ENCODE measurements around the gene PTAFR.

The PTAFR gene

DNA sequence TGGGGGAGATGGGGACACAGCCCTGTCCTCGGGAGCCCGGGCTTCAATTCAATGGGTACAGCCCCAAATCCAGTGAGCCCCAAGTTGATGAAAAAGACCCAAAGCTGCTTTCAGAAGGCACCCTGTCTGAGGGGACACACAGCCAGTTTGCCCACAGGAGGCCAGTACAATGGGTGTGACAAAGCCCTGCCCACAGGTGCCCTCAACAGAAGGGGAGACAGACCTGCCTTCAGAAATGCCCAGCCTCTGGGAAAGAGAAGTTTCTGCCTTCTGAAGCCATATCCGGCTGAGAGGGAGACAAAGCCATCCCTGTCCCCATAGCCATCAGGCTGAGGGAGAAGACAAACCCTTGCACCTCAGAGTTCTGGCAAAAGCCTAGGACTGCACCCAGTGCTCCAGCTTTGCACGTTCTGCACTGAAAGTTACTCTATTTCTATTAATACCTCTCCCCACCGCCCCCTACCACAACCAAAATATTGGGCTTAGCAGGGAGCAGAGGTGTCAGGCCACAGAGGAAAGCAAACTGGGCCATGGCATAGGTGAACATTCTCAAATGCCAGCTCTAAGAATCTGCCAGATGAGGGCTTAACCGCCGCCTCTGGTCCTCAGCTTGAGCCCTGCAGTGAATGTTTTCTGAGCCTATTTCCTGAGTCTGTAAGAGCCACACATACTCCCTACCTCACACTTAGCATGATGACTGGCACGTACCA is 18.0 kb upstream of the PTAFR start:
- DNase-seq, result no peak
- H3K27ac ChIP-seq, result no peak overlapping the region
- H3K27me3 ChIP-seq (ENCODE audit: insufficient read depth, low read depth, severe bottlenecking), result no peaks in the 10 kb centered on the region
- TF ChIP-seq, protein P1, sequence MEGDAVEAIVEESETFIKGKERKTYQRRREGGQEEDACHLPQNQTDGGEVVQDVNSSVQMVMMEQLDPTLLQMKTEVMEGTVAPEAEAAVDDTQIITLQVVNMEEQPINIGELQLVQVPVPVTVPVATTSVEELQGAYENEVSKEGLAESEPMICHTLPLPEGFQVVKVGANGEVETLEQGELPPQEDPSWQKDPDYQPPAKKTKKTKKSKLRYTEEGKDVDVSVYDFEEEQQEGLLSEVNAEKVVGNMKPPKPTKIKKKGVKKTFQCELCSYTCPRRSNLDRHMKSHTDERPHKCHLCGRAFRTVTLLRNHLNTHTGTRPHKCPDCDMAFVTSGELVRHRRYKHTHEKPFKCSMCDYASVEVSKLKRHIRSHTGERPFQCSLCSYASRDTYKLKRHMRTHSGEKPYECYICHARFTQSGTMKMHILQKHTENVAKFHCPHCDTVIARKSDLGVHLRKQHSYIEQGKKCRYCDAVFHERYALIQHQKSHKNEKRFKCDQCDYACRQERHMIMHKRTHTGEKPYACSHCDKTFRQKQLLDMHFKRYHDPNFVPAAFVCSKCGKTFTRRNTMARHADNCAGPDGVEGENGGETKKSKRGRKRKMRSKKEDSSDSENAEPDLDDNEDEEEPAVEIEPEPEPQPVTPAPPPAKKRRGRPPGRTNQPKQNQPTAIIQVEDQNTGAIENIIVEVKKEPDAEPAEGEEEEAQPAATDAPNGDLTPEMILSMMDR (IDR thresholded peaks at IDR 0.05; ENCODE audit: low read depth, low read length), result no peak
- H3K9me3 ChIP-seq (ENCODE audit: severe bottlenecking), result no peaks in the 10 kb centered on the region
- H3K4me3 ChIP-seq (ENCODE audit: low read depth, low read length), result no peak overlapping the region
- H3K36me3 ChIP-seq, result peaks cover 12% of the 10 kb centered on the region

DNA sequence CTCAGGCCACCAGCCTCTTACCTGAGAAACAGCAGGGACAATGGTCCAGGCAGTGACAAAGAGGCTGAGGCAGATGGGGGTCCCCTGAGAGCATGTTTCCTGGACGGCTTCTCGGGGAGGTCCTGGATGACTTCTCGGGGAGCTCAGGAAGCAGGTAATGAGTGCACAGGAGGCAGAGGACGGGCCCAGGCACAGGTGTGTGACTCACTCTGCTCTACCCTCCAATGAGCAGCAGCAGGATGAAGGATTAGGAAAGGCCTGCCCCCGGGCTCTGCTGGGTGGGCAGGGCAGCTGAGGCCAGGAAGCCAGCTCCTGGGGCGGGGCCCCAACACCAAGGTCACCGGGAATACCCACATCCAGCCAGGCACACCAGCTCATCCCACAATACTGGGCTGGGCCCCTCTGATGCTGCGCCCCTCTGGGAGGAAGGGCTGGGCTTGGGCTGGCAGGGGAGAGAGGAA is 17.2 kb upstream of the PTAFR start:
- H3K9me3 ChIP-seq (ENCODE audit: severe bottlenecking), result no peaks in the 10 kb centered on the region
- no peaks in the 10 kb centered on the region for H3K27me3 ChIP-seq (ENCODE audit: insufficient read depth, low read depth, severe bottlenecking)
- peak; percentile 77 for DNase-seq
- H3K36me3 ChIP-seq, result peaks cover 5% of the 10 kb centered on the region
- TF ChIP-seq, protein P1 (IDR thresholded peaks at IDR 0.05; ENCODE audit: low read depth, low read length), result no peak
- no peak overlapping the region for H3K27ac ChIP-seq
- no peak overlapping the region for H3K4me3 ChIP-seq (ENCODE audit: low read depth, low read length)

DNA sequence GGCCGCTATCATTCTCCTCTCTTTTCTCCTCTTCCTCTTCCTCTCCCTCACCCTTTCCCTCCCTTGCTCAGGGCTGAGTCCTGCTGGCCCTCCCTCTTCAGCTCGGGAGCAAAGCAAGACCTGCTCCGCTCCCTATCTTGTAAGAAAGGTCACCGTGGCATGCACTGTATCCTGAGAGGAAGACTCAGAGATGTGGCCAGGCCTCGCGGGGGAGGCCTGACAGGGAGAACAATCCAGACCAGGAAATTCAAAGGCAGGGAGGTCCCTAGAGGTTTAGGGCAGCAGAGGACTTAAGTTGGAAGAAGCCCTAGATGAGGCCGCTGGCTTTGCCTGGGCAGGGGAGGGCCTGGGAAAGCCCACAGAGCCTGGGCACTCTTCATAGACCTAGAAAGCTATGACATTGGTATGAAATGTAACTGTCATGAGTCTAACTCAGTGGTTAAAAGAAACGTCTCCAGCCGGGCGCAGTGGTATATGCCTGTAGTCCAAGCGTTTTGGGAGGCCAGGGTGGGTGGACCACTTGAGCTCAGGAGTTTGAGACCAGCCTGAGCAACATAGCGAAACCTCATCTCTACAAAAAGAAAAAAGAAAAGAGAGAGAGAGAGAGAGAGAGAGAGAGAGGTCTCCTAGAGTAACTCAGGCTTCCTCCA is 14.6 kb upstream of the PTAFR start:
- Histone ChIP-seq H3K9me3 (ENCODE audit: severe bottlenecking) (no peaks in the 10 kb centered on the region), H3K27me3 (ENCODE audit: insufficient read depth, low read depth, severe bottlenecking) (no peaks in the 10 kb centered on the region), H3K4me3 (ENCODE audit: low read depth, low read length) (no peak overlapping the region), H3K36me3 (no peaks in the 10 kb centered on the region), H3K27ac (no peak overlapping the region)
- no peak for DNase-seq
- TF ChIP-seq, protein P1 (IDR thresholded peaks at IDR 0.05; ENCODE audit: low read depth, low read length), result no peak

DNA sequence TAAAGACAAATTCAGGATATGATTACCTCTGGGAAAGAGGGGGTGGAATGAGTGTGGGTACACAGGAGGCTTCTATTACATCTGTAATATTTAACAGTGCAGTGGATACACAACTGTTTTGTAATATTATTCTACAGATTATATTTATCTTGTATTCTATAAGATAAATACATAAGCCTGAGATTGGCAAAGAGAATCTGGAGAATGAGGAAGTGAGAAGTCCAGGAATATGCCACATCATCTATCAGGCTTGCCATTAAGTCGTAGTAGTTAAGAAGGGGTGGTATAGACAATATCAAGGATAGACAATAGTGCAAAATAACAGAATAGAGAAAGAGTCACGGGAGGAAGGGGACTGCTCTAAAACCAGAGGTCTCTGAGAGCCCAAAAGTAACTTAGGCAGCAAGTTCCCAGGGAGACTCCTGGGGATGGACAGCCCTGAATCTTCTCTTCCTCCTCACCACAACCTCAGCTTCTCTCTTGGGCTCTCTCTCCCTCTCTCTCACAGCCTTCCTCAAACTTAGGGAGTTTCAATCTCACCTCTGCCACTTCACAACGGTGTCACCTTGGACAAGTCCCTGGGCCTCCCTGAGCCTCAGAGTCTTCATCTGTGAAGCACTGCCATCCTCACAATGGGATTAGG is 14.0 kb upstream of the PTAFR start:
- no peak overlapping the region for H3K4me3 ChIP-seq (ENCODE audit: low read depth, low read length)
- no peak overlapping the region for H3K27ac ChIP-seq
- DNase-seq, result no peak
- H3K9me3 ChIP-seq (ENCODE audit: severe bottlenecking), result no peaks in the 10 kb centered on the region
- no peaks in the 10 kb centered on the region for H3K27me3 ChIP-seq (ENCODE audit: insufficient read depth, low read depth, severe bottlenecking)
- TF ChIP-seq, protein P1 (IDR thresholded peaks at IDR 0.05; ENCODE audit: low read depth, low read length), result no peak
- no peaks in the 10 kb centered on the region for H3K36me3 ChIP-seq

DNA sequence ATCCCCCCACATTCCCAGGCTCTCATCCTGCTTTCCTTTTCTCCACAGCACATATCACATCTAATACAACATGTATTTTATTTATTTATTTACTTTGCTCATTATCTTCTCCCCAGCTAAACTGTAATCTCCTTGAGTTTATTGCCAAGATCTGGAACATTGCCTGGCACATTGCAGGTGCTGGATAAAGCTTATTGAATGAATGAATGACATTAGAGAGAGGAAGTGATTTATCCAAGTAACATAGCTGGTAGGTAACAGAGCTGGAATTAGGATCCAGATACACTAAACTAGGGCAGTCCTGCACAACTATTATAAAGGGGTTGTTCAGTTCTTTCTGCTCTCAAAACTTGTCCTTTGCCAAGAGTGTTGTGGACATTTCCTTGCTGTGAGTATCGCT is 8.6 kb upstream of the PTAFR start:
- Histone ChIP-seq H3K4me3 (ENCODE audit: low read depth, low read length) (no peak overlapping the region), H3K27me3 (ENCODE audit: insufficient read depth, low read depth, severe bottlenecking) (no peaks in the 10 kb centered on the region), H3K27ac (no peak overlapping the region), H3K9me3 (ENCODE audit: severe bottlenecking) (no peaks in the 10 kb centered on the region), H3K36me3 (no peaks in the 10 kb centered on the region)
- no peak for DNase-seq
- TF ChIP-seq, protein P1 (IDR thresholded peaks at IDR 0.05; ENCODE audit: low read depth, low read length), result no peak
